ENCODE data around the gene COL23A1. TPM values are rescaled to one million over a fixed set of nuclear protein-coding genes. Genes with fewer than 3 reads are reported as not detected.
"Not testable (repeated sequence)": the region's sequence is repeated elsewhere in the genome, so short reads cannot be mapped to it uniquely, and the experiment has no call there.

The COL23A1 gene
- total RNA-seq, 2 experiments from 2014 or later, result 0.15 TPM; not detected in 1

- DNase-seq, result no peak
- H3K4me3 Mint-ChIP-seq, result no peak overlapping the region
- no peaks in the 10 kb centered on the region for H3K9me3 Mint-ChIP-seq
- H3K4me1 Mint-ChIP-seq (ENCODE audit: low read depth), result no peaks in the 10 kb centered on the region
- H3K36me3 Mint-ChIP-seq, result no peaks in the 10 kb centered on the region
- H3K27me3 Mint-ChIP-seq, result peaks cover 6% of the 10 kb centered on the region
- POLR2A ChIA-PET, result no interaction called here
- intact Hi-C loops (cut with micrococcal nuclease), result no loop called here
- CTCF ChIA-PET, result no interaction called here
- H3K27ac Mint-ChIP-seq, result no peak overlapping the region
Observed at GRCh38 chr5:178309271-178310013, 280.8 kb downstream of the COL23A1 start.

- no peaks in the 10 kb centered on the region for H3K36me3 Mint-ChIP-seq
- no peak overlapping the region for H3K27ac Mint-ChIP-seq
- intact Hi-C loops (cut with micrococcal nuclease), result no loop called here
- ChIA-PET POLR2A (no interaction called here), CTCF (no interaction called here)
- no peak for DNase-seq
- H3K4me1 Mint-ChIP-seq (ENCODE audit: low read depth), result no peaks in the 10 kb centered on the region
- no peaks in the 10 kb centered on the region for H3K9me3 Mint-ChIP-seq
- no peak overlapping the region for H3K4me3 Mint-ChIP-seq
- H3K27me3 Mint-ChIP-seq, result peaks cover 6% of the 10 kb centered on the region
Observed at GRCh38 chr5:178308541-178309092, 281.6 kb downstream of the COL23A1 start.

- Mint-ChIP-seq H3K36me3 (no peaks in the 10 kb centered on the region), H3K4me3 (no peak overlapping the region), H3K9me3 (no peaks in the 10 kb centered on the region), H3K27me3 (peaks cover 6% of the 10 kb centered on the region), H3K27ac (no peak overlapping the region), H3K4me1 (ENCODE audit: low read depth) (no peaks in the 10 kb centered on the region)
- POLR2A ChIA-PET, result no interaction called here
- intact Hi-C loops (cut with micrococcal nuclease), result no loop called here
- DNase-seq, result no peak
- CTCF ChIA-PET, result no interaction called here
Observed at GRCh38 chr5:178307267-178308045, 282.7 kb downstream of the COL23A1 start.

GRCh38 chr5:178306430-178307225 lies 283.6 kb downstream of the COL23A1 start:
- DNase-seq, result no peak
- Mint-ChIP-seq H3K4me3 (no peak overlapping the region), H3K27ac (no peak overlapping the region), H3K36me3 (no peaks in the 10 kb centered on the region), H3K4me1 (ENCODE audit: low read depth) (no peaks in the 10 kb centered on the region), H3K27me3 (peaks cover 6% of the 10 kb centered on the region), H3K9me3 (peaks cover under 1% of the 10 kb centered on the region)
- ChIA-PET POLR2A (no interaction called here), CTCF (no interaction called here)
- intact Hi-C loops (cut with micrococcal nuclease), result no loop called here

GRCh38 chr5:178305801-178306200 lies 284.4 kb downstream of the COL23A1 start:
- no peaks in the 10 kb centered on the region for H3K4me1 Mint-ChIP-seq (ENCODE audit: low read depth)
- POLR2A ChIA-PET, result no interaction called here
- intact Hi-C loops (cut with micrococcal nuclease), result no loop called here

GRCh38 chr5:178304761-178305645 lies 285.2 kb downstream of the COL23A1 start:
- CTCF ChIA-PET, result no interaction called here
- H3K27me3 Mint-ChIP-seq, result peaks cover 8% of the 10 kb centered on the region
- peaks cover 7% of the 10 kb centered on the region for H3K9me3 Mint-ChIP-seq
- no peaks in the 10 kb centered on the region for H3K4me1 Mint-ChIP-seq (ENCODE audit: low read depth)
- intact Hi-C loops (cut with micrococcal nuclease), result no loop called here
- H3K27ac Mint-ChIP-seq, result no peak overlapping the region
- POLR2A ChIA-PET, result no interaction called here
- no peaks in the 10 kb centered on the region for H3K36me3 Mint-ChIP-seq
- DNase-seq, result no peak
- H3K4me3 Mint-ChIP-seq, result no peak overlapping the region

More at GRCh38 chr5:178305801-178306200, 284.4 kb downstream of the COL23A1 start:
- CTCF ChIA-PET, result no interaction called here
- DNase-seq, result no peak
- Mint-ChIP-seq H3K4me3 (no peak overlapping the region), H3K36me3 (no peaks in the 10 kb centered on the region), H3K27me3 (peaks cover 8% of the 10 kb centered on the region), H3K9me3 (peaks cover 6% of the 10 kb centered on the region), H3K27ac (no peak overlapping the region)

GRCh38 chr5:178304016-178304415 lies 286.2 kb downstream of the COL23A1 start:
- CTCF ChIA-PET, result no interaction called here
- intact Hi-C loops (cut with micrococcal nuclease), result no loop called here
- H3K27ac Mint-ChIP-seq, result no peak overlapping the region
- no peak for DNase-seq
- peaks cover 8% of the 10 kb centered on the region for H3K27me3 Mint-ChIP-seq
- H3K4me1 Mint-ChIP-seq (ENCODE audit: low read depth), result no peaks in the 10 kb centered on the region
- no peak overlapping the region for H3K4me3 Mint-ChIP-seq
- H3K36me3 Mint-ChIP-seq, result no peaks in the 10 kb centered on the region
- peaks cover 7% of the 10 kb centered on the region for H3K9me3 Mint-ChIP-seq
- POLR2A ChIA-PET, result no interaction called here

GRCh38 chr5:178302321-178302720 lies 287.9 kb downstream of the COL23A1 start:
- H3K9me3 Mint-ChIP-seq; H3K4me1 Mint-ChIP-seq (ENCODE audit: low read depth); intact Hi-C loops (cut with micrococcal nuclease); H3K27ac Mint-ChIP-seq; H3K27me3 Mint-ChIP-seq; DNase-seq; H3K4me3 Mint-ChIP-seq; H3K36me3 Mint-ChIP-seq; CTCF ChIA-PET; POLR2A ChIA-PET: not testable (repeated sequence)

- H3K27me3 Mint-ChIP-seq, result peaks cover 8% of the 10 kb centered on the region
- intact Hi-C loops (cut with micrococcal nuclease), result no loop called here
- no peak overlapping the region for H3K4me3 Mint-ChIP-seq
- DNase-seq, result no peak
- no peaks in the 10 kb centered on the region for H3K36me3 Mint-ChIP-seq
- ChIA-PET CTCF (no interaction called here), POLR2A (no interaction called here)
- H3K4me1 Mint-ChIP-seq (ENCODE audit: low read depth), result no peaks in the 10 kb centered on the region
- peaks cover 7% of the 10 kb centered on the region for H3K9me3 Mint-ChIP-seq
- no peak overlapping the region for H3K27ac Mint-ChIP-seq
Observed at GRCh38 chr5:178301641-178302040, 288.6 kb downstream of the COL23A1 start.

GRCh38 chr5:178298283-178298807 lies 291.8 kb downstream of the COL23A1 start:
- H3K9me3 Mint-ChIP-seq, result peaks cover 7% of the 10 kb centered on the region
- H3K27me3 Mint-ChIP-seq, result peaks cover 2% of the 10 kb centered on the region
- H3K27ac Mint-ChIP-seq, result no peak overlapping the region
- DNase-seq, result no peak
- POLR2A ChIA-PET, result no interaction called here
- H3K36me3 Mint-ChIP-seq, result no peaks in the 10 kb centered on the region
- intact Hi-C loops (cut with micrococcal nuclease), result no loop called here
- CTCF ChIA-PET, result no interaction called here
- H3K4me3 Mint-ChIP-seq, result no peak overlapping the region
- no peaks in the 10 kb centered on the region for H3K4me1 Mint-ChIP-seq (ENCODE audit: low read depth)

GRCh38 chr5:178297751-178298150 lies 292.4 kb downstream of the COL23A1 start:
- CTCF ChIA-PET, result no interaction called here
- Mint-ChIP-seq H3K27ac (no peak overlapping the region), H3K4me3 (no peak overlapping the region), H3K4me1 (ENCODE audit: low read depth) (no peaks in the 10 kb centered on the region), H3K9me3 (peaks cover 7% of the 10 kb centered on the region), H3K36me3 (no peaks in the 10 kb centered on the region), H3K27me3 (peaks cover 2% of the 10 kb centered on the region)
- intact Hi-C loops (cut with micrococcal nuclease), result no loop called here
- DNase-seq, result no peak
- POLR2A ChIA-PET, result no interaction called here
